PC-9 (cell line): ENCODE measurements around the gene CUL3.
"Not testable (repeated sequence)": the region's sequence is repeated elsewhere in the genome, so short reads cannot be mapped to it uniquely, and the experiment has no call there.

Source experiments
- EZH2 ChIP-seq: fragments of 200-600 bp; sonication (generic); IDR thresholded peaks from 2 replicates; pipeline ENCODE4 v1.8.0; 2017; ENCODE audit warnings: antibody characterized with exemption, low read depth
- TF ChIP-seq, protein P1 (sequence below): fragments of 200-600 bp; sonication (generic); conservative IDR thresholded peaks from 2 replicates; pipeline ENCODE4 v1.6.1; 2017; ENCODE audit warnings: mixed run types, antibody characterized with exemption, mild to moderate bottlenecking, moderate library complexity

DNA sequence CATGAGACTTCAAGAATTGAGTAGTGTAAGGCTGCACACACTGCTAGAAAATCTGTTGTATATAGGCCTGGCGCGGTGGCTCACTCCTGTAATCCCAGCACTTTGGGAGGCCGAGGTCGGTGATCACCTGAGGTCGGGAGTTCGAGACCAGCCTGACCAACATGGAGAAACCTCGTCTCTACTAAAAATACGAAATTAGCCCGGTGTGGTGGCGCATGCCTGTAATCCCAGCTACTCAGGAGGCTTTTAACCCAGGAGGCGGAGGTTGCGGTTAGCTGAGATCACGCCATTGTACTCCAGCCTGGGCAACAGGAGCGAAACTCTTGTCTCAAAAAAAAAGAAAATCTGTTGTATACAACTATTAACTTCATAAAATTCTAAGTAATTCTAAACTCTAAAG, 2.1 kb downstream of the CUL3 start:
- TF ChIP-seq, protein P1, sequence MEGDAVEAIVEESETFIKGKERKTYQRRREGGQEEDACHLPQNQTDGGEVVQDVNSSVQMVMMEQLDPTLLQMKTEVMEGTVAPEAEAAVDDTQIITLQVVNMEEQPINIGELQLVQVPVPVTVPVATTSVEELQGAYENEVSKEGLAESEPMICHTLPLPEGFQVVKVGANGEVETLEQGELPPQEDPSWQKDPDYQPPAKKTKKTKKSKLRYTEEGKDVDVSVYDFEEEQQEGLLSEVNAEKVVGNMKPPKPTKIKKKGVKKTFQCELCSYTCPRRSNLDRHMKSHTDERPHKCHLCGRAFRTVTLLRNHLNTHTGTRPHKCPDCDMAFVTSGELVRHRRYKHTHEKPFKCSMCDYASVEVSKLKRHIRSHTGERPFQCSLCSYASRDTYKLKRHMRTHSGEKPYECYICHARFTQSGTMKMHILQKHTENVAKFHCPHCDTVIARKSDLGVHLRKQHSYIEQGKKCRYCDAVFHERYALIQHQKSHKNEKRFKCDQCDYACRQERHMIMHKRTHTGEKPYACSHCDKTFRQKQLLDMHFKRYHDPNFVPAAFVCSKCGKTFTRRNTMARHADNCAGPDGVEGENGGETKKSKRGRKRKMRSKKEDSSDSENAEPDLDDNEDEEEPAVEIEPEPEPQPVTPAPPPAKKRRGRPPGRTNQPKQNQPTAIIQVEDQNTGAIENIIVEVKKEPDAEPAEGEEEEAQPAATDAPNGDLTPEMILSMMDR: not testable (repeated sequence)
- TF ChIP-seq EZH2: not testable (repeated sequence)
